H7 (cell line): ENCODE results near the gene RBBP6. TPM values are rescaled to one million over a fixed set of nuclear protein-coding genes. Genes with fewer than 3 reads are reported as not detected.
A peak's percentile ranks its signal among the peaks of the same experiment; 100 is the strongest.

Experiments used
- DNase-seq: peaks from one replicate; pipeline ENCODE4 v3.0.0; 2012
- H3K27me3 ChIP-seq: 2 replicates; pipeline ENCODE4 v1.6.0; 2011; ENCODE audit warnings: mild to moderate bottlenecking, low read length; ENCODE audit not compliant: control insufficient read depth, insufficient read depth
- H3K36me3 ChIP-seq: replicated peaks from 2 replicates; pipeline ENCODE4 v1.5.1; 2011; ENCODE audit warnings: low read length; ENCODE audit not compliant: control insufficient read depth, insufficient read depth
- H3K4me3 ChIP-seq: 2 replicates; pipeline ENCODE4 v1.5.1; 2011; ENCODE audit warnings: low read depth, mild to moderate bottlenecking, control low read depth, low read length, moderate library complexity; ENCODE audit not compliant: insufficient read depth
- total RNA-seq: library from RNA; depleted of rRNA; stranded (reverse); fragments of >200 nt; shearing (Covaris generic); gene quantifications from 2 replicates; pipeline ENCODE4 v1.2.3, GENCODE V29; 2014

RBBP6 gene
- total RNA-seq, 1 experiment from 2014 or later, result 29.8 TPM

- Histone ChIP-seq H3K36me3 (no peaks in the 10 kb centered on the region), H3K4me3 (no peak overlapping the region), H3K27me3 (no peaks in the 10 kb centered on the region)
- no peak for DNase-seq
Measured at GRCh38 chr16:24536671-24537070, 2.7 kb upstream of the RBBP6 start.

- no peak for DNase-seq
- Histone ChIP-seq H3K36me3 (no peaks in the 10 kb centered on the region), H3K27me3 (no peaks in the 10 kb centered on the region), H3K4me3 (no peak overlapping the region)
Measured at GRCh38 chr16:24537474-24538337, 1.7 kb upstream of the RBBP6 start.

GRCh38 chr16:24538756-24539294 is 541 bp upstream of the RBBP6 start:
- Histone ChIP-seq H3K36me3 (no peaks in the 10 kb centered on the region), H3K27me3 (no peaks in the 10 kb centered on the region), H3K4me3 (peak overlapping the region; percentile 96)
- no peak for DNase-seq

GRCh38 chr16:24539850-24540601 is 660 bp downstream of the RBBP6 start:
- Histone ChIP-seq H3K4me3 (peak overlapping the region; percentile 96), H3K27me3 (no peaks in the 10 kb centered on the region), H3K36me3 (no peaks in the 10 kb centered on the region)
- DNase-seq, result no peak

GRCh38 chr16:24540602-24541210 is 1.3 kb downstream of the RBBP6 start:
- DNase-seq, result no peak
- H3K4me3 ChIP-seq, result peak overlapping the region; percentile 96
- no peaks in the 10 kb centered on the region for H3K27me3 ChIP-seq
- H3K36me3 ChIP-seq, result no peaks in the 10 kb centered on the region

GRCh38 chr16:24541233-24541933 is 2.0 kb downstream of the RBBP6 start:
- Histone ChIP-seq H3K4me3 (peak overlapping the region; percentile 96), H3K27me3 (no peaks in the 10 kb centered on the region), H3K36me3 (no peaks in the 10 kb centered on the region)
- DNase-seq, result no peak

GRCh38 chr16:24543949-24544348 is 4.6 kb downstream of the RBBP6 start:
- no peak for DNase-seq
- Histone ChIP-seq H3K36me3 (peaks cover 5% of the 10 kb centered on the region), H3K27me3 (no peaks in the 10 kb centered on the region), H3K4me3 (no peak overlapping the region)

- H3K36me3 ChIP-seq, result peaks cover 8% of the 10 kb centered on the region
- H3K4me3 ChIP-seq, result no peak overlapping the region
- H3K27me3 ChIP-seq, result no peaks in the 10 kb centered on the region
- no peak for DNase-seq
Measured at GRCh38 chr16:24544640-24545039, 5.3 kb downstream of the RBBP6 start.

GRCh38 chr16:24550295-24550694 is 10.9 kb downstream of the RBBP6 start:
- peaks cover 10% of the 10 kb centered on the region for H3K36me3 ChIP-seq

GRCh38 chr16:24552705-24553246 is 13.4 kb downstream of the RBBP6 start:
- DNase-seq, result no peak
- no peaks in the 10 kb centered on the region for H3K27me3 ChIP-seq
- H3K36me3 ChIP-seq, result peaks cover 7% of the 10 kb centered on the region
- no peak overlapping the region for H3K4me3 ChIP-seq

More at GRCh38 chr16:24550295-24550694, 10.9 kb downstream of the RBBP6 start:
- no peaks in the 10 kb centered on the region for H3K27me3 ChIP-seq
- no peak for DNase-seq
- no peak overlapping the region for H3K4me3 ChIP-seq

- DNase-seq, result no peak
- H3K36me3 ChIP-seq, result peaks cover 10% of the 10 kb centered on the region
- H3K27me3 ChIP-seq, result no peaks in the 10 kb centered on the region
- H3K4me3 ChIP-seq, result no peak overlapping the region
Measured at GRCh38 chr16:24553983-24554382, 14.6 kb downstream of the RBBP6 start.

- H3K4me3 ChIP-seq, result no peak overlapping the region
- no peak for DNase-seq
- no peaks in the 10 kb centered on the region for H3K27me3 ChIP-seq
- peaks cover 7% of the 10 kb centered on the region for H3K36me3 ChIP-seq
Measured at GRCh38 chr16:24555346-24555872, 16.0 kb downstream of the RBBP6 start.

GRCh38 chr16:24562811-24563210 is 23.4 kb downstream of the RBBP6 start:
- no peaks in the 10 kb centered on the region for H3K27me3 ChIP-seq
- no peak for DNase-seq
- no peak overlapping the region for H3K4me3 ChIP-seq
- peaks cover 20% of the 10 kb centered on the region for H3K36me3 ChIP-seq

- no peak for DNase-seq
- Histone ChIP-seq H3K36me3 (peaks cover 31% of the 10 kb centered on the region), H3K4me3 (no peak overlapping the region), H3K27me3 (no peaks in the 10 kb centered on the region)
Measured at GRCh38 chr16:24568392-24568791, 29.0 kb downstream of the RBBP6 start.
